Measurements from ENCODE around the gene AKR1A1. TPM values are rescaled to one million over a fixed set of nuclear protein-coding genes. Genes with fewer than 3 reads are reported as not detected.

The AKR1A1 gene
- total RNA-seq, 1 donor from 2014 or later, result 175 TPM

GRCh38 chr1:45551684-45552083 lies 1.1 kb downstream of the AKR1A1 start:
- Mint-ChIP-seq H3K27me3 (ENCODE audit: unreplicated experiment) (no peaks in the 10 kb centered on the region), H3K36me3 (ENCODE audit: unreplicated experiment) (peaks cover 11% of the 10 kb centered on the region), H3K9me3 (ENCODE audit: unreplicated experiment) (no peaks in the 10 kb centered on the region), H3K27ac (ENCODE audit: unreplicated experiment) (peak overlapping the region; percentile 11), H3K4me3 (ENCODE audit: unreplicated experiment) (peak overlapping the region; percentile 99), H3K4me1 (ENCODE audit: unreplicated experiment) (peaks cover 20% of the 10 kb centered on the region)
- no peak for TF ChIP-seq CTCF (IDR thresholded peaks at IDR 0.05)
- DNase-seq (ENCODE audit: extremely low spot score, unreplicated experiment), result no peak

- peak overlapping the region; percentile 11 for H3K27ac Mint-ChIP-seq (ENCODE audit: unreplicated experiment)
- no peak for DNase-seq (ENCODE audit: extremely low spot score, unreplicated experiment)
Measured at GRCh38 chr1:45552331-45552730, 1.7 kb downstream of the AKR1A1 start.

GRCh38 chr1:45554198-45554597 lies 3.6 kb downstream of the AKR1A1 start:
- Mint-ChIP-seq H3K36me3 (ENCODE audit: unreplicated experiment) (peaks cover 11% of the 10 kb centered on the region), H3K9me3 (ENCODE audit: unreplicated experiment) (no peaks in the 10 kb centered on the region), H3K4me1 (ENCODE audit: unreplicated experiment) (peaks cover 24% of the 10 kb centered on the region), H3K27ac (ENCODE audit: unreplicated experiment) (no peak overlapping the region), H3K27me3 (ENCODE audit: unreplicated experiment) (no peaks in the 10 kb centered on the region), H3K4me3 (ENCODE audit: unreplicated experiment) (no peak overlapping the region)
- TF ChIP-seq CTCF (IDR thresholded peaks at IDR 0.05), result no peak
- no peak for DNase-seq (ENCODE audit: extremely low spot score, unreplicated experiment)

More at GRCh38 chr1:45552331-45552730, 1.7 kb downstream of the AKR1A1 start:
- peaks cover 20% of the 10 kb centered on the region for H3K4me1 Mint-ChIP-seq (ENCODE audit: unreplicated experiment)
- H3K9me3 Mint-ChIP-seq (ENCODE audit: unreplicated experiment), result no peaks in the 10 kb centered on the region
- no peak for TF ChIP-seq CTCF (IDR thresholded peaks at IDR 0.05)
- peak overlapping the region; percentile 46 for H3K4me3 Mint-ChIP-seq (ENCODE audit: unreplicated experiment)
- peaks cover 11% of the 10 kb centered on the region for H3K36me3 Mint-ChIP-seq (ENCODE audit: unreplicated experiment)
- H3K27me3 Mint-ChIP-seq (ENCODE audit: unreplicated experiment), result no peaks in the 10 kb centered on the region

GRCh38 chr1:45557422-45557944 lies 6.9 kb downstream of the AKR1A1 start:
- no peaks in the 10 kb centered on the region for H3K27me3 Mint-ChIP-seq (ENCODE audit: unreplicated experiment)

GRCh38 chr1:45563843-45564242 lies 13.2 kb downstream of the AKR1A1 start:
- H3K4me3 Mint-ChIP-seq (ENCODE audit: unreplicated experiment), result no peak overlapping the region
- H3K36me3 Mint-ChIP-seq (ENCODE audit: unreplicated experiment), result peaks cover 32% of the 10 kb centered on the region
- no peak for DNase-seq (ENCODE audit: extremely low spot score, unreplicated experiment)
- no peaks in the 10 kb centered on the region for H3K27me3 Mint-ChIP-seq (ENCODE audit: unreplicated experiment)
- TF ChIP-seq CTCF (IDR thresholded peaks at IDR 0.05), result no peak
- peak overlapping the region; percentile 62 for H3K27ac Mint-ChIP-seq (ENCODE audit: unreplicated experiment)
- peaks cover 8% of the 10 kb centered on the region for H3K4me1 Mint-ChIP-seq (ENCODE audit: unreplicated experiment)
- no peaks in the 10 kb centered on the region for H3K9me3 Mint-ChIP-seq (ENCODE audit: unreplicated experiment)

More at GRCh38 chr1:45557422-45557944, 6.9 kb downstream of the AKR1A1 start:
- Mint-ChIP-seq H3K4me1 (ENCODE audit: unreplicated experiment) (peaks cover 9% of the 10 kb centered on the region), H3K27ac (ENCODE audit: unreplicated experiment) (peak overlapping the region; percentile 76), H3K36me3 (ENCODE audit: unreplicated experiment) (peaks cover 20% of the 10 kb centered on the region), H3K4me3 (ENCODE audit: unreplicated experiment) (no peak overlapping the region), H3K9me3 (ENCODE audit: unreplicated experiment) (no peaks in the 10 kb centered on the region)
- DNase-seq (ENCODE audit: extremely low spot score, unreplicated experiment), result no peak
- no peak for TF ChIP-seq CTCF (IDR thresholded peaks at IDR 0.05)
